A673 (cell line): Measurements from ENCODE around the gene KANK4. TPM values are rescaled to one million over a fixed set of nuclear protein-coding genes. Genes with fewer than 3 reads are reported as not detected.

Experiments used
- BruUV-seq: library from RNA; stranded (reverse); fragments of 400-500 nt; replicated peaks from 2 replicates; lab custom pipeline; 2021; lab: Mats Ljungman, UMichigan
- CTCF ChIA-PET: fragments of 300-600 bp; sonication (Branson Sonifier 250); formaldehyde crosslinking; loops from one replicate; lab custom pipeline; 2022; ENCODE audit warnings: antibody characterized with exemption; lab: Charles Lee
- POLR2A ChIA-PET: fragments of 300-600 bp; sonication (Branson Sonifier 250); formaldehyde crosslinking; loops from one replicate; lab custom pipeline; 2022; ENCODE audit warnings: antibody characterized with exemption; ENCODE audit not compliant: low non-redundant PET; lab: Charles Lee
- DNase-seq: peaks from one replicate; pipeline ENCODE4 v3.0.0-alpha.2; 2015; ENCODE audit warnings: low spot score
- H3K27ac ChIP-seq: fragments of 200-600 bp; sonication (generic); 2 replicates; pipeline ENCODE4 v1.5.1; 2016; ENCODE audit warnings: mixed run types, low read depth, mild to moderate bottlenecking, mixed read lengths, antibody characterized with exemption, low read length; ENCODE audit not compliant: poor library complexity, severe bottlenecking
- H3K27me3 ChIP-seq: fragments of 200-600 bp; sonication (generic); replicated peaks from 2 replicates; pipeline ENCODE4 v1.6.1; 2017; ENCODE audit warnings: mixed run types, low read depth, mild to moderate bottlenecking, mixed read lengths, antibody characterized with exemption, low read length; ENCODE audit not compliant: insufficient read depth, poor library complexity
- H3K36me3 ChIP-seq: fragments of 200-600 bp; sonication (generic); 2 replicates; pipeline ENCODE4 v1.6.1; 2016; ENCODE audit warnings: mixed run types, mild to moderate bottlenecking, mixed read lengths, antibody characterized with exemption, low read length; ENCODE audit not compliant: insufficient read depth, poor library complexity, severe bottlenecking
- H3K4me1 ChIP-seq: fragments of 200-600 bp; sonication (generic); 2 replicates; pipeline ENCODE4 v1.6.1; 2017; ENCODE audit warnings: mixed run types, mild to moderate bottlenecking, mixed read lengths, antibody characterized with exemption, low read length; ENCODE audit not compliant: insufficient read depth, poor library complexity, severe bottlenecking
- H3K4me3 ChIP-seq: fragments of 200-600 bp; sonication (generic); 2 replicates; pipeline ENCODE4 v1.5.1; 2016; ENCODE audit warnings: low read depth, mixed run types, mild to moderate bottlenecking, mixed read lengths, low read length; ENCODE audit not compliant: poor library complexity, severe bottlenecking
- H3K9me3 ChIP-seq: fragments of 200-600 bp; sonication (generic); 2 replicates; pipeline ENCODE4 v1.6.1; 2016; ENCODE audit warnings: mixed run types, low read depth, mild to moderate bottlenecking, mixed read lengths, antibody characterized with exemption, low read length; ENCODE audit not compliant: poor library complexity, severe bottlenecking
- CTCF ChIP-seq: fragments of 300-800, 200-600 bp; sonication (generic); conservative IDR thresholded peaks from 2 replicates; pipeline ENCODE4 v1.5.1; 2017; ENCODE audit warnings: low read depth, mild to moderate bottlenecking, antibody characterized with exemption, low read length, moderate library complexity, mixed read lengths
- EZH2 ChIP-seq: fragments of 200-600 bp; sonication (generic); IDR thresholded peaks from 2 replicates; pipeline ENCODE4 v1.6.1; 2017; ENCODE audit warnings: borderline replicate concordance, low read depth, mild to moderate bottlenecking, mixed read lengths, antibody characterized with exemption, low read length; ENCODE audit not compliant: poor library complexity, severe bottlenecking
- intact Hi-C: fragments of 100-400 bp; cut with micrococcal nuclease; formaldehyde crosslinking; loops from one replicate; pipeline ENCODE4 v1.10.0; 2022; ENCODE audit not compliant: unreplicated experiment
- total RNA-seq: library from RNA; stranded (reverse); gene quantifications from 2 replicates; pipeline ENCODE4 v1.2.3, GENCODE V29; 2021

The KANK4 gene
- total RNA-seq, 1 experiment from 2014 or later = 0.24 TPM

- POLR2A ChIA-PET = no interaction called here
- no peaks in the 10 kb centered on the region for H3K36me3 ChIP-seq
- no peaks in the 10 kb centered on the region for H3K9me3 ChIP-seq
- H3K4me3 ChIP-seq = no peak overlapping the region
- BruUV-seq = no TSS peak
- no peak overlapping the region for H3K27ac ChIP-seq
- intact Hi-C loops = no loop called here
- no peaks in the 10 kb centered on the region for H3K27me3 ChIP-seq
- TF ChIP-seq EZH2 (no peak), CTCF (no peak)
- no peak for DNase-seq
- H3K4me1 ChIP-seq = no peaks in the 10 kb centered on the region
- CTCF ChIA-PET = no interaction called here
Measured at GRCh38 chr1:62341089-62341488, 21.9 kb upstream of the KANK4 start.

- no peak overlapping the region for H3K4me3 ChIP-seq
- H3K27ac ChIP-seq = no peak overlapping the region
- H3K36me3 ChIP-seq = no peaks in the 10 kb centered on the region
- no peak for DNase-seq
- no peaks in the 10 kb centered on the region for H3K27me3 ChIP-seq
- intact Hi-C loops = no loop called here
- no peak for TF ChIP-seq CTCF
- TF ChIP-seq EZH2 = no peak
- POLR2A ChIA-PET = interaction anchor here (0.5 kb wide), 1 partner anchor 10 kb away, joined by 7 read pairs; no protein-coding TSS in a partner anchor
- no peaks in the 10 kb centered on the region for H3K9me3 ChIP-seq
- BruUV-seq = no TSS peak
- CTCF ChIA-PET = interaction anchor here (0.6 kb wide), 1 partner anchor 88 kb away, joined by 3 read pairs; no protein-coding TSS in a partner anchor
- no peaks in the 10 kb centered on the region for H3K4me1 ChIP-seq
Measured at GRCh38 chr1:62337706-62338631, 18.7 kb upstream of the KANK4 start.

- no peaks in the 10 kb centered on the region for H3K36me3 ChIP-seq
- no peaks in the 10 kb centered on the region for H3K9me3 ChIP-seq
- no TSS peak for BruUV-seq
- H3K4me1 ChIP-seq = no peaks in the 10 kb centered on the region
- no peak for DNase-seq
- H3K4me3 ChIP-seq = no peak overlapping the region
- TF ChIP-seq CTCF (no peak), EZH2 (no peak)
- ChIA-PET CTCF (interaction anchor here (0.6 kb wide), 1 partner anchor 87 kb away, joined by 3 read pairs; no protein-coding TSS in a partner anchor), POLR2A (interaction anchor here (0.5 kb wide), 1 partner anchor 11 kb away, joined by 7 read pairs; no protein-coding TSS in a partner anchor)
- no peak overlapping the region for H3K27ac ChIP-seq
- intact Hi-C loops = no loop called here
- H3K27me3 ChIP-seq = no peaks in the 10 kb centered on the region
Measured at GRCh38 chr1:62336995-62337705, 17.9 kb upstream of the KANK4 start.
